Measurements from ENCODE around the gene PHC1. TPM values are rescaled to one million over a fixed set of nuclear protein-coding genes. Genes with fewer than 3 reads are reported as not detected.

Gene PHC1
- total RNA-seq, 1 donor, result 13.8 TPM

- peak overlapping the region; percentile 71 for H3K4me3 ChIP-seq (ENCODE audit: low read depth, low read length)
- no peak for TF ChIP-seq CTCF (IDR thresholded peaks at IDR 0.05; ENCODE audit: insufficient read depth, low read depth, low read length)
- DNase-seq (ENCODE audit: low read depth), result no peak
These were observed 35.9 kb downstream of the PHC1 start for GRCh38 chr12:8950221-8950527.

DNA sequence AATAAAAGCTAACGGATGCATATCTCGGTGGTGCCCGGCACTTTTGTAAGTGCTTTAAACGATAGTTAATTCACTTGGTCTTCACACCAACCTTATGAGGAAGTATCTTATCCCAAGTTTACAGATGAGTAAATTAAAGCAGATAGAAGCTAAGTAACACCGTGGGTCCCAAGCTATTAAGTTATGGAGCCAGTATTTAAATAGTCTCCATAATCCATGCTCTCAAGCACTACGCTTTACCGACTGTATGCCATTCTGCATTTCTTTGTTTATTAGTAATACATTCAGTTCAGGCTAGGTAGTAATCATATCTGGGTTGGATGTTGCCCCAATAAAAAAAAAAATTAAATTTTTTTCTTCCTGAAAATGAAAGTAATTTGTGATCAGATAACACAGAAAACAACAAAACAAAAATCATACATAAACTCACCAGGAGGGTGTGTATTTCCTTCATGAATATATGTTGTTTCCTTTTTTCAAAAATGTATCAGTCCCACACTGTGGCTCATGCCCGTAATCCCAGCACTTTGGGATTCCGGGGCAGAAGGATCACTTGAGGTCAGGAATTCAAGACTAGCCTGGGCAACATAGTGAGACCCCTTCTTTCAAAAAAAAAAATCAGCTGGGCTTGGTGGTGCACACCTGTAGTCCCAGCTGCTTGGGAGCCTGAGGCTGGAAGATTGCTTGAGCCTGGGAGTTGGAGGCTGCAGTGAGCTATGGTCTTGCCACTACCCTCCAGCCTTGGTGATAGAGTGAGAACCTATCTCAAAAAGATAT is 36.6 kb downstream of the PHC1 start:
- no peak for TF ChIP-seq CTCF (IDR thresholded peaks at IDR 0.05; ENCODE audit: insufficient read depth, low read depth, low read length)
- peak; percentile 2 for DNase-seq (ENCODE audit: low read depth)
- H3K4me3 ChIP-seq (ENCODE audit: low read depth, low read length), result peak overlapping the region; percentile 71

DNA sequence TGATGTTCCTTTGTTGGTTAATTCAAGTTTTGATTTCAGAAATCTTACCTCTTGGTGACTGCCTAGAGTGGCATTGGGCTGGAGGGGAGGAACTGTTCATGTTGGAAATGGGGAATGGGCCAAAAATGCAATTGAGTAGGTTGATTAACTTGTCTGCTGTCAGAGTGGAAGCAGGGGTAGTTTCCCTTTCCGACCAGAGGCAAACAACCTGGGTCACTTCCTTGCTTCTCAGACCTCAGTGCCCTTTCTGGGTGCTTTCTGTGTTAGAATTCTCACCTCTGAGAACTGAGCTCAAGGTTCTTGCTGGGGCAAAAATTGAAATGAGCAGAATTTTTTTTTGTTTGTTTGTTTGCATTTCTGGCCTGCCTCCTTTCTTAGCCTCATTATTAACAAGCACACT is 37.4 kb downstream of the PHC1 start:
- TF ChIP-seq CTCF (IDR thresholded peaks at IDR 0.05; ENCODE audit: insufficient read depth, low read depth, low read length), result no peak
- no peak overlapping the region for H3K4me3 ChIP-seq (ENCODE audit: low read depth, low read length)
- DNase-seq (ENCODE audit: low read depth), result no peak

DNA sequence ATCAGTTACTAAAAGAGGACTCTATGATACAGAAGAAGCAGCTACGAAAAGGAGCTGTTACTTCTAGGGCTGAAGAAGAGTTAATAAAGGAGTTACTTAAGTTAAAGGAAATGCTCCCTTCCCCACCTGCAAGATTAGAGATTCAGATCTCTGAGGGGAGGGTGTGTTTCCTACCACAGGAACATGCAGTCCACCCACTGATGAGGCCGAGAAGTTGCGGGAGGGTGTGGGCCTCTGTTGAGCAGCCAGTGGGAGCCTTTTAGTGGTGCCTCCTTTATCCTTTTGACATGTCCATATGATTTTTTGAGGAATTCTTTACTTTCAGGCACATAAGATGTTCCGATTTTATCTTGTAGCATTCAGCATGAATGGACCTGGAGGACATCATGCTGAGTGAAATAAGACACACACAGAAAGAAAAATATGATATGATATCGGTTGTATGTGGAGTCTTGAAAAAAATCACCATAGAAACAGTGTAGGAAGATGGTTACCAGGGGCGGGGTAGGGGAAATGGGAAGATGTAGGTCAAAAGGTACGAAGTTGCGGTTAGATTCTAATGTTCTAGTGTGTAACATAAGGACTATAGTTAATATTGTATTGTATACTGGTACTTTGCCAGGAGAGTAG is 39.6 kb downstream of the PHC1 start:
- no peak overlapping the region for H3K4me3 ChIP-seq (ENCODE audit: low read depth, low read length)
- no peak for DNase-seq (ENCODE audit: low read depth)
- no peak for TF ChIP-seq CTCF (IDR thresholded peaks at IDR 0.05; ENCODE audit: insufficient read depth, low read depth, low read length)

GRCh38 chr12:8956073-8956472 is 41.8 kb downstream of the PHC1 start:
- H3K4me3 ChIP-seq (ENCODE audit: low read depth, low read length), result no peak overlapping the region
- no peak for TF ChIP-seq CTCF (IDR thresholded peaks at IDR 0.05; ENCODE audit: insufficient read depth, low read depth, low read length)
- no peak for DNase-seq (ENCODE audit: low read depth)

DNA sequence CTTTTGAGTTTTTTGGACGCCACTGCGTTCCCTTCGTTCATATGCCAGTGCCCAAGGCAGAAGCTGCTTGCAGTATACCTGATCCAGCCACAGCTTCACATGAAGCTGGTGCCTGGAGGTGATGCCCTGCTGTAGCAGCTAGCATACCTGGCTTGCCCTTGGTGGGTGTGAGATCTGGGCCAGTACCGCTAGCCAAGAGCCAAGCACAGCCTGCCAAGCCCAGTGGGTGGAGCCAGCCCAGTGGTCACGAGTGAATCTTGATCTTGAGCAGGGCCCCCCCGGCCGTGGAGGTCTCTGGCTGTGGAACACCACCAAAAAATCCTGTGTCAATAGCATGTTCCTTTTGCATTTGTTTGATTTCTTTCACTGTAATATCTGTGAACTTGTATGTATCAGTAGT is 42.5 kb downstream of the PHC1 start:
- no peak for TF ChIP-seq CTCF (IDR thresholded peaks at IDR 0.05; ENCODE audit: insufficient read depth, low read depth, low read length)
- DNase-seq (ENCODE audit: low read depth), result no peak
- H3K4me3 ChIP-seq (ENCODE audit: low read depth, low read length), result no peak overlapping the region
